A673 (cell line): ENCODE results near the gene CUTC. TPM values are rescaled to one million over a fixed set of nuclear protein-coding genes. Genes with fewer than 3 reads are reported as not detected.

Source experiments
- BruUV-seq: library from RNA; stranded (reverse); fragments of 400-500 nt; replicated peaks from 2 replicates; lab custom pipeline; 2021; lab: Mats Ljungman, UMichigan
- CTCF ChIA-PET: fragments of 300-600 bp; sonication (Branson Sonifier 250); formaldehyde crosslinking; loops from one replicate; lab custom pipeline; 2022; ENCODE audit warnings: antibody characterized with exemption; lab: Charles Lee
- POLR2A ChIA-PET: fragments of 300-600 bp; sonication (Branson Sonifier 250); formaldehyde crosslinking; loops from one replicate; lab custom pipeline; 2022; ENCODE audit warnings: antibody characterized with exemption; ENCODE audit not compliant: low non-redundant PET; lab: Charles Lee
- DNase-seq: peaks from one replicate; pipeline ENCODE4 v3.0.0-alpha.2; 2015; ENCODE audit warnings: low spot score
- H3K27ac ChIP-seq: fragments of 200-600 bp; sonication (generic); 2 replicates; pipeline ENCODE4 v1.5.1; 2016; ENCODE audit warnings: mixed run types, low read depth, mild to moderate bottlenecking, mixed read lengths, antibody characterized with exemption, low read length; ENCODE audit not compliant: poor library complexity, severe bottlenecking
- H3K27me3 ChIP-seq: fragments of 200-600 bp; sonication (generic); replicated peaks from 2 replicates; pipeline ENCODE4 v1.6.1; 2017; ENCODE audit warnings: mixed run types, low read depth, mild to moderate bottlenecking, mixed read lengths, antibody characterized with exemption, low read length; ENCODE audit not compliant: insufficient read depth, poor library complexity
- H3K36me3 ChIP-seq: fragments of 200-600 bp; sonication (generic); 2 replicates; pipeline ENCODE4 v1.6.1; 2016; ENCODE audit warnings: mixed run types, mild to moderate bottlenecking, mixed read lengths, antibody characterized with exemption, low read length; ENCODE audit not compliant: insufficient read depth, poor library complexity, severe bottlenecking
- H3K4me1 ChIP-seq: fragments of 200-600 bp; sonication (generic); 2 replicates; pipeline ENCODE4 v1.6.1; 2017; ENCODE audit warnings: mixed run types, mild to moderate bottlenecking, mixed read lengths, antibody characterized with exemption, low read length; ENCODE audit not compliant: insufficient read depth, poor library complexity, severe bottlenecking
- H3K4me3 ChIP-seq: fragments of 200-600 bp; sonication (generic); 2 replicates; pipeline ENCODE4 v1.5.1; 2016; ENCODE audit warnings: low read depth, mixed run types, mild to moderate bottlenecking, mixed read lengths, low read length; ENCODE audit not compliant: poor library complexity, severe bottlenecking
- H3K9me3 ChIP-seq: fragments of 200-600 bp; sonication (generic); 2 replicates; pipeline ENCODE4 v1.6.1; 2016; ENCODE audit warnings: mixed run types, low read depth, mild to moderate bottlenecking, mixed read lengths, antibody characterized with exemption, low read length; ENCODE audit not compliant: poor library complexity, severe bottlenecking
- EZH2 ChIP-seq: fragments of 200-600 bp; sonication (generic); IDR thresholded peaks from 2 replicates; pipeline ENCODE4 v1.6.1; 2017; ENCODE audit warnings: borderline replicate concordance, low read depth, mild to moderate bottlenecking, mixed read lengths, antibody characterized with exemption, low read length; ENCODE audit not compliant: poor library complexity, severe bottlenecking
- intact Hi-C: fragments of 100-400 bp; cut with micrococcal nuclease; formaldehyde crosslinking; loops from one replicate; pipeline ENCODE4 v1.10.0; 2022; ENCODE audit not compliant: unreplicated experiment
- total RNA-seq: library from RNA; stranded (reverse); gene quantifications from 2 replicates; pipeline ENCODE4 v1.2.3, GENCODE V29; 2021
- TF ChIP-seq, protein P1 (sequence below): fragments of 300-800, 200-600 bp; sonication (generic); conservative IDR thresholded peaks from 2 replicates; pipeline ENCODE4 v1.5.1; 2017; ENCODE audit warnings: low read depth, mild to moderate bottlenecking, antibody characterized with exemption, low read length, moderate library complexity, mixed read lengths

The CUTC gene
- total RNA-seq, 1 experiment from 2014 or later: 19.2 TPM

DNA sequence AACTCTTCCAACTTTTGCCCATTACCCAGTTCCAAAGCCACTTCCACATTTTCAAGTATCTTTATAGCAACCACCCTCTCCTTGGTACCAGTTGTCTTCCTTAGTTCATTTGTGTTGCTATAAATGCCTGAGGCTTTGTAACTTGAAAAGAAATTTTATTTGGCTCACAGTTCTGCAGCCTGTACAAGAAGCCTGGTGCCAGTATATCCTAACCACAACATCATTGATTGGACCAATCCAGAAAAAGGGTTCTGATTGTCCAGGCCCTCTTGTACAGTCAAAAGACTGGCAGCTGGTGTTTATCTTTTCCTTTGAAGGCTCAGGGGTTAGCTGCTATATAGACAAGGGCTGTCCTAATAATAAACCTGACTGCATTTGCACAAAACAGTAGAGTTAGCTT, 29.3 kb downstream of the CUTC start:
- DNase-seq: no peak
- no peak overlapping the region for H3K4me3 ChIP-seq
- H3K36me3 ChIP-seq: peaks cover 6% of the 10 kb centered on the region
- no peaks in the 10 kb centered on the region for H3K9me3 ChIP-seq
- intact Hi-C loops: no loop called here
- POLR2A ChIA-PET: no interaction called here
- no peak for TF ChIP-seq EZH2
- TF ChIP-seq, protein P1, sequence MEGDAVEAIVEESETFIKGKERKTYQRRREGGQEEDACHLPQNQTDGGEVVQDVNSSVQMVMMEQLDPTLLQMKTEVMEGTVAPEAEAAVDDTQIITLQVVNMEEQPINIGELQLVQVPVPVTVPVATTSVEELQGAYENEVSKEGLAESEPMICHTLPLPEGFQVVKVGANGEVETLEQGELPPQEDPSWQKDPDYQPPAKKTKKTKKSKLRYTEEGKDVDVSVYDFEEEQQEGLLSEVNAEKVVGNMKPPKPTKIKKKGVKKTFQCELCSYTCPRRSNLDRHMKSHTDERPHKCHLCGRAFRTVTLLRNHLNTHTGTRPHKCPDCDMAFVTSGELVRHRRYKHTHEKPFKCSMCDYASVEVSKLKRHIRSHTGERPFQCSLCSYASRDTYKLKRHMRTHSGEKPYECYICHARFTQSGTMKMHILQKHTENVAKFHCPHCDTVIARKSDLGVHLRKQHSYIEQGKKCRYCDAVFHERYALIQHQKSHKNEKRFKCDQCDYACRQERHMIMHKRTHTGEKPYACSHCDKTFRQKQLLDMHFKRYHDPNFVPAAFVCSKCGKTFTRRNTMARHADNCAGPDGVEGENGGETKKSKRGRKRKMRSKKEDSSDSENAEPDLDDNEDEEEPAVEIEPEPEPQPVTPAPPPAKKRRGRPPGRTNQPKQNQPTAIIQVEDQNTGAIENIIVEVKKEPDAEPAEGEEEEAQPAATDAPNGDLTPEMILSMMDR: no peak
- H3K4me1 ChIP-seq: peaks cover 40% of the 10 kb centered on the region
- BruUV-seq: no TSS peak
- no peaks in the 10 kb centered on the region for H3K27me3 ChIP-seq
- no peak overlapping the region for H3K27ac ChIP-seq
- CTCF ChIA-PET: no interaction called here

- no TSS peak for BruUV-seq
- ChIA-PET CTCF (no interaction called here), POLR2A (no interaction called here)
Observed at GRCh38 chr10:99765672-99766301, 33.8 kb downstream of the CUTC start.

DNA sequence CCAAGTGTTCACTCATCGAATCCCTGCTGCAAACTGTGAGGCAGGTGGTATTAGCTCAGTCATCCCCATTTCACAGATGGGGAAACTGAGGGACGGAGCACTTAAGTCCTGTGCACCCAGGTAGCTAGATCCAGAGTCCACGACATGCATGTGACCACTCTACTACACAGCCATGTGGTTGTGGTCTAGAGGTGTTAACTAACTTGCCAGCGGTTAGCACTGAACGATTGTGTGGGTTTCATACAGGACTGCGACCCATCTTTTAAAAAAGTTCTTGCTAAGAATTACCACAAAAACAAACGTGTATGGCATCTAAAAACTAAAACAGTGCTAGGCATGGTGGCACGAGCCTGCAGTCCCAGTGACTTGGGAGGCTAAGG, 34.3 kb downstream of the CUTC start:
- intact Hi-C loops: no loop called here
- H3K4me1 ChIP-seq: peaks cover 9% of the 10 kb centered on the region
- H3K27me3 ChIP-seq: no peaks in the 10 kb centered on the region
- H3K36me3 ChIP-seq: no peaks in the 10 kb centered on the region
- H3K4me3 ChIP-seq: no peak overlapping the region
- no peak for DNase-seq
- BruUV-seq: no TSS peak
- ChIA-PET POLR2A (no interaction called here), CTCF (no interaction called here)
- no peak overlapping the region for H3K27ac ChIP-seq
- H3K9me3 ChIP-seq: no peaks in the 10 kb centered on the region
- TF ChIP-seq EZH2: no peak

More at GRCh38 chr10:99765672-99766301, 33.8 kb downstream of the CUTC start:
- TF ChIP-seq, protein P1: no peak
- TF ChIP-seq EZH2: no peak
- H3K27ac ChIP-seq: no peak overlapping the region
- no peak for DNase-seq
- H3K36me3 ChIP-seq: no peaks in the 10 kb centered on the region
- no peaks in the 10 kb centered on the region for H3K27me3 ChIP-seq
- no peak overlapping the region for H3K4me3 ChIP-seq
- peaks cover 14% of the 10 kb centered on the region for H3K4me1 ChIP-seq
- H3K9me3 ChIP-seq: no peaks in the 10 kb centered on the region
- intact Hi-C loops: no loop called here

DNA sequence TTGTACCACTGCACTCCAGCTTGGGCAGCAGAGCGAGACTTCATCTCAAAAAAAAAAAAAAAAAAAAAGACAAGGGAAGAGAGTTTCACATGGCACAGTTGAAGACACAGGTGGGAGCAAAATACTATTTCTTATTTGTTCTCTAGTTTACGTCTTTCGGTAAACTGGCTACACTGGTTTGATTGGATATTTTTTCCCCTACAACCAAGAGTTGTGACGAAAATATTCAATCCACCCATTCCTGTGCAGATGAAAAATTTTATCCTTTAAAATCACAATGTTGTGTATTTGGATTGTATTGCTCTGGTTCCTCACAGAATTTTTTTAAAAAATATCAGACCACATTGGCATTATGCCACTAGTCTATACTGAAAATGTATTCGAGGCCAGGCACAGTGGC, 35.9 kb downstream of the CUTC start:
- POLR2A ChIA-PET: interaction anchor here (0.6 kb wide), 1 partner anchor 548 kb away, joined by 3 read pairs; no protein-coding TSS in a partner anchor
- TF ChIP-seq, protein P1: no peak
- no peak for TF ChIP-seq EZH2
- H3K9me3 ChIP-seq: no peaks in the 10 kb centered on the region
- DNase-seq: no peak
- no TSS peak for BruUV-seq
- intact Hi-C loops: no loop called here
- CTCF ChIA-PET: no interaction called here
- no peak overlapping the region for H3K4me3 ChIP-seq
- H3K27me3 ChIP-seq: no peaks in the 10 kb centered on the region
- H3K27ac ChIP-seq: no peak overlapping the region
- H3K36me3 ChIP-seq: no peaks in the 10 kb centered on the region
- peaks cover 7% of the 10 kb centered on the region for H3K4me1 ChIP-seq
